OCI-LY7 (cell line): ENCODE results near the gene TTF2. TPM values are rescaled to one million over a fixed set of nuclear protein-coding genes. Genes with fewer than 3 reads are reported as not detected.

ENCODE experiments used
- BruUV-seq: library from RNA; stranded (reverse); fragments of 400-500 nt; replicated peaks from 2 replicates; lab custom pipeline; 2021; lab: Mats Ljungman, UMichigan
- CTCF ChIA-PET: fragments of 300-600 bp; sonication (Branson Sonifier 250); formaldehyde crosslinking; loops from one replicate; lab custom pipeline; 2022; ENCODE audit warnings: antibody characterized with exemption; ENCODE audit not compliant: unreplicated experiment; lab: Charles Lee
- POLR2A ChIA-PET: fragments of 300-600 bp; sonication (Branson Sonifier 250); formaldehyde crosslinking; loops from one replicate; lab custom pipeline; 2022; ENCODE audit warnings: antibody characterized with exemption; lab: Charles Lee
- DNase-seq: peaks from one replicate; pipeline ENCODE4 v3.0.0-alpha.2; 2015; ENCODE audit warnings: low spot score
- H2AFZ ChIP-seq: fragments of 200-600 bp; sonication (generic), shearing (Covaris generic); 2 replicates; pipeline ENCODE4 v1.6.1; 2014; ENCODE audit warnings: mild to moderate bottlenecking, antibody characterized with exemption, low read length, moderate library complexity
- H3K27ac ChIP-seq: fragments of 200-600 bp; sonication (generic); 2 replicates; pipeline ENCODE4 v1.5.1; 2014; ENCODE audit warnings: mixed run types, low read depth, mild to moderate bottlenecking, moderate library complexity, low read length, inconsistent platforms; ENCODE audit not compliant: poor library complexity, severe bottlenecking
- H3K36me3 ChIP-seq: fragments of 200-600 bp; sonication (generic); 2 replicates; pipeline ENCODE4 v1.6.1; 2014; ENCODE audit warnings: mild to moderate bottlenecking, antibody characterized with exemption, low read length, moderate library complexity, mixed read lengths; ENCODE audit not compliant: insufficient read depth
- H3K4me1 ChIP-seq: fragments of 200-600 bp; sonication (generic); 2 replicates; pipeline ENCODE4 v1.5.1; 2014; ENCODE audit warnings: mild to moderate bottlenecking, low read length; ENCODE audit not compliant: insufficient read depth, poor library complexity, severe bottlenecking
- H3K4me2 ChIP-seq: fragments of 200-600 bp; sonication (generic); 2 replicates; pipeline ENCODE4 v1.6.1; 2014; ENCODE audit warnings: mild to moderate bottlenecking, low read length
- H3K4me3 ChIP-seq: fragments of 200-600 bp; sonication (generic); 2 replicates; pipeline ENCODE4 v1.5.1; 2014; ENCODE audit warnings: mild to moderate bottlenecking, low read depth, low read length; ENCODE audit not compliant: poor library complexity, severe bottlenecking
- H3K79me2 ChIP-seq: fragments of 200-600 bp; sonication (generic); 2 replicates; pipeline ENCODE4 v1.6.1; 2016; ENCODE audit warnings: low read depth, mild to moderate bottlenecking, low read length, moderate library complexity, mixed read lengths; ENCODE audit not compliant: insufficient read depth
- H3K9me2 ChIP-seq: fragments of 200-600 bp; sonication (generic); 2 replicates; pipeline ENCODE4 v1.6.1; 2016; ENCODE audit warnings: mild to moderate bottlenecking, low read length, mixed read lengths; ENCODE audit not compliant: insufficient read depth
- H3K9me3 ChIP-seq: fragments of 200-600 bp; sonication (generic); 2 replicates; pipeline ENCODE4 v1.6.1; 2014; ENCODE audit warnings: mild to moderate bottlenecking, mixed run types, low read length, mixed read lengths
- H4K20me1 ChIP-seq: fragments of 200-600 bp; sonication (generic); 2 replicates; pipeline ENCODE4 v1.6.1; 2014; ENCODE audit warnings: mild to moderate bottlenecking, antibody characterized with exemption, low read length, moderate library complexity, mixed read lengths; ENCODE audit not compliant: insufficient read depth
- CTCF ChIP-seq: fragments of 200-600 bp; sonication (generic); conservative IDR thresholded peaks from 2 replicates; pipeline ENCODE4 v1.5.1; 2014; ENCODE audit warnings: mild to moderate bottlenecking, antibody characterized with exemption, low read length, moderate library complexity, mixed read lengths
- EZH2phosphoT487 ChIP-seq: fragments of 200-600 bp; sonication (generic); IDR thresholded peaks from 2 replicates; pipeline ENCODE4 v1.6.1; 2018; ENCODE audit warnings: low read depth, borderline replicate concordance, mild to moderate bottlenecking, mixed run types, antibody characterized with exemption, low read length, moderate library complexity, mixed read lengths
- intact Hi-C: fragments of 100-400 bp; cut with micrococcal nuclease; formaldehyde crosslinking; loops from one replicate; pipeline ENCODE4 v1.10.0; 2022; ENCODE audit not compliant: unreplicated experiment
- total RNA-seq, 2 experiments: library from RNA; depleted of rRNA in 1 of 2; stranded (reverse); fragments of >200 nt in 1 of 2; shearing (Covaris generic) in 1 of 2; gene quantifications; 2 replicates each; pipeline ENCODE4 v1.2.3, GENCODE V29; 2014 to 2022

TTF2 gene
- total RNA-seq, 2 experiments from 2014 or later = 81.3 to 133 TPM

- BruUV-seq = no TSS peak
- ChIA-PET CTCF (no interaction called here), POLR2A (no interaction called here)
- H4K20me1 ChIP-seq = no peaks in the 10 kb centered on the region
- no peak for DNase-seq
- H3K4me1 ChIP-seq = no peaks in the 10 kb centered on the region
- TF ChIP-seq EZH2phosphoT487 = no peak
- TF ChIP-seq CTCF = no peak
- H3K36me3 ChIP-seq = peaks cover 46% of the 10 kb centered on the region
- no peaks in the 10 kb centered on the region for H3K9me2 ChIP-seq
- no peak overlapping the region for H3K4me3 ChIP-seq
- no peaks in the 10 kb centered on the region for H3K9me3 ChIP-seq
- no peak overlapping the region for H3K4me2 ChIP-seq
- no peak overlapping the region for H2AFZ ChIP-seq
- no peak overlapping the region for H3K27ac ChIP-seq
- intact Hi-C loops = no loop called here
- H3K79me2 ChIP-seq = no peaks in the 10 kb centered on the region
Observed at GRCh38 chr1:117107364-117107763, 47.2 kb downstream of the TTF2 start.

- TF ChIP-seq CTCF = no peak
- TF ChIP-seq EZH2phosphoT487 = no peak
- BruUV-seq = no TSS peak
- Histone ChIP-seq H3K9me3 (no peaks in the 10 kb centered on the region), H3K4me1 (no peaks in the 10 kb centered on the region), H3K4me3 (no peak overlapping the region), H2AFZ (no peak overlapping the region), H4K20me1 (no peaks in the 10 kb centered on the region; the same call in 1 of the 2 replicates), H3K79me2 (no peaks in the 10 kb centered on the region), H3K9me2 (no peaks in the 10 kb centered on the region), H3K27ac (no peak overlapping the region), H3K36me3 (peaks cover 15% of the 10 kb centered on the region), H3K4me2 (no peak overlapping the region)
- CTCF ChIA-PET = no interaction called here
- DNase-seq = no peak
- POLR2A ChIA-PET = interaction anchor here (1.4 kb wide), 1 partner anchor 20 kb away, joined by 5 read pairs; no protein-coding TSS in a partner anchor
- intact Hi-C loops = no loop called here
Observed at GRCh38 chr1:117110774-117111173, 50.6 kb downstream of the TTF2 start.

GRCh38 chr1:117112047-117112717 is 52.1 kb downstream of the TTF2 start:
- ChIA-PET CTCF (no interaction called here), POLR2A (no interaction called here)
- no peaks in the 10 kb centered on the region; the same call in 1 of the 2 replicates for H4K20me1 ChIP-seq
- intact Hi-C loops = no loop called here
- TF ChIP-seq EZH2phosphoT487 (no peak), CTCF (no peak)
- no peaks in the 10 kb centered on the region for H3K79me2 ChIP-seq
- H3K27ac ChIP-seq = no peak overlapping the region
- H3K4me1 ChIP-seq = no peaks in the 10 kb centered on the region
- H3K9me2 ChIP-seq = no peaks in the 10 kb centered on the region
- H3K36me3 ChIP-seq = peaks cover 5% of the 10 kb centered on the region
- H3K4me3 ChIP-seq = no peak overlapping the region
- H3K9me3 ChIP-seq = no peaks in the 10 kb centered on the region
- H2AFZ ChIP-seq = no peak overlapping the region
- H3K4me2 ChIP-seq = no peak overlapping the region
- no peak for DNase-seq
- no TSS peak for BruUV-seq
